Cardiac septum (tissue), 1 donor: ENCODE measurements around the gene CFD. TPM values are rescaled to one million over a fixed set of nuclear protein-coding genes. Genes with fewer than 3 reads are reported as not detected.
"Not testable (repeated sequence)": the region's sequence is repeated elsewhere in the genome, so short reads cannot be mapped to it uniquely, and the experiment has no call there.

Experiments
- DNase-seq: peaks from one replicate; pipeline ENCODE4 v3.0.0-alpha.2; 2020; ENCODE audit warnings: low spot score
- intact Hi-C: fragments of 100-400 bp; cut with DNase I; formaldehyde crosslinking; loops from one replicate; pipeline ENCODE4 v1.14.0; 2022
- total RNA-seq: library from RNA; stranded (reverse); fragmentation: NEBNext Ultra II Directional; extraction: Animal tissue kit (Norgen Biotek cat#: 25700); gene quantifications from one replicate; pipeline ENCODE4 v1.2.1, GENCODE V29; 2021
- donor health status: DM: no; HTN: no; CAD: no.

CFD gene
- total RNA-seq, 1 donor from 2014 or later, result 31.0 TPM

- intact Hi-C loops, result no loop called here
- DNase-seq, result no peak
Measured at GRCh38 chr19:881385-882071, 22.1 kb downstream of the CFD start.

- DNase-seq, result no peak
- intact Hi-C loops, result no loop called here
Measured at GRCh38 chr19:882871-883497, 23.5 kb downstream of the CFD start.

- DNase-seq, result no peak
- intact Hi-C loops, result no loop called here
Measured at GRCh38 chr19:883661-884211, 24.3 kb downstream of the CFD start.

GRCh38 chr19:884420-885211, 25.2 kb downstream of the CFD start:
- DNase-seq, result no peak
- intact Hi-C loops, result no loop called here

GRCh38 chr19:885536-886224, 26.2 kb downstream of the CFD start:
- intact Hi-C loops, result no loop called here
- no peak for DNase-seq

- DNase-seq, result no peak
- intact Hi-C loops, result no loop called here
Measured at GRCh38 chr19:887072-887471, 27.6 kb downstream of the CFD start.

GRCh38 chr19:887599-887998, 28.1 kb downstream of the CFD start:
- intact Hi-C loops, result no loop called here
- DNase-seq, result no peak

- intact Hi-C loops, result no loop called here
- DNase-seq, result no peak
Measured at GRCh38 chr19:888581-889385, 29.3 kb downstream of the CFD start.

GRCh38 chr19:889662-890295, 30.3 kb downstream of the CFD start:
- intact Hi-C loops, result no loop called here
- no peak for DNase-seq

GRCh38 chr19:890831-891230, 31.4 kb downstream of the CFD start:
- intact Hi-C loops, result no loop called here
- no peak for DNase-seq

- DNase-seq, result not testable (repeated sequence)
Measured at GRCh38 chr19:891421-892200, 32.1 kb downstream of the CFD start.

GRCh38 chr19:892243-892893, 32.9 kb downstream of the CFD start:
- intact Hi-C loops, result no loop called here
- DNase-seq, result no peak

More at GRCh38 chr19:891421-892200, 32.1 kb downstream of the CFD start:
- intact Hi-C loops, result not testable (repeated sequence)

GRCh38 chr19:892894-893689, 33.6 kb downstream of the CFD start, which contains the start of the genes MED16 and RNU6-9:
Gene MED16 (minus strand): TSS chr19:893187. CDS start chr19:891131, 2,056 bp downstream.
Gene RNU6-9 (plus strand): TSS chr19:893484.
- peak; percentile 96 for DNase-seq
- intact Hi-C loops, result no loop called here

- intact Hi-C loops, result no loop called here
- no peak for DNase-seq
Measured at GRCh38 chr19:896434-896833, 37.0 kb downstream of the CFD start.

- no peak for DNase-seq
- intact Hi-C loops, result no loop called here
Measured at GRCh38 chr19:896999-897398, 37.5 kb downstream of the CFD start.

- intact Hi-C loops, result no loop called here
- no peak for DNase-seq
Measured at GRCh38 chr19:897442-898039, 38.1 kb downstream of the CFD start.
